Measurements from ENCODE around the gene PHACTR1.
"Not testable (repeated sequence)": the region's sequence is repeated elsewhere in the genome, so short reads cannot be mapped to it uniquely, and the experiment has no call there.

Gene PHACTR1

DNA sequence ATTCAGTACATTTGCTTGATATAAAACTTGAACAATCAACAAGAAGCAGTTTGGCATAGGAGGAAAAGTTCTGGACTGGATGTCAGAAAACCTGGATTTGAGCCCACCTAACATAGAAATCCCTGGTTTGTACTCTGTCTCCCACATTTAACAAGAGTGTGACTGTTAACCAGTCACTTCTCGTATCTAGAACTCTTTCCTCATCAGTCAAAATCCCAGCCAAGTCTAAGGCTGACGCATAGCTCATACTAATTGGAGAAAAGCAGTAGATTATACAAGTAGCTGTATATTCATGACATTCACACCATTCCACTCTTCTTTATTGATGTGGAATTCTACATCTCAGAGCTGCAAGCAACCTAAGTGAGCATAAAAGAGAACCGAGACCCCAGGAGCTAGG lies 222.7 kb downstream of the PHACTR1 start:
- Histone ChIP-seq H3K27ac (no peak overlapping the region), H3K4me1 (peaks cover 26% of the 10 kb centered on the region), H3K4me2 (no peak overlapping the region), H3K9me3 (no peaks in the 10 kb centered on the region), H3K36me3 (no peaks in the 10 kb centered on the region), H3K4me3 (no peak overlapping the region), H3K9ac (no peak overlapping the region), H4K20me1 (no peaks in the 10 kb centered on the region), H3K27me3 (no peaks in the 10 kb centered on the region)
- TF ChIP-seq Cebpa-rat (IDR thresholded peaks at IDR 0.05), result no peak

DNA sequence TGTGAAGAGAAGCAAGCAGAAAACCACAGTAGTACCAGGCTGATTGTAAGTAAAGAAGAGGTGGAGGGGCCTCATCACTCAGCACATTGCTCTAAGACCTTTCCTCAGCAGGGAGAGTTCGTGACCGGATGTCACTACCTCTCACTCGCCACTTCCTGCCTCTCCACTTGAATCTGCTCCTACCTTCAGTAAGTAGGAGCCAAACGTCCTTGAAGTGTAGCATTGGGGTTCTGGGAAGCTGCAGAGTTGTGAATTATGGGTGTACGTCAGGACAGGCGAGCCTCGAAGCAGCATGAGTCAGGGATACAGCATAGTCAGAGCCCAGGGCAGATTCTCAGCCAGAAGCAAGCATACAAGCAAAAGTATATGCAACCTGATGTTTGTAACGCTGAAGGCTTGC lies 224.9 kb downstream of the PHACTR1 start:
- Histone ChIP-seq H3K4me3 (no peak overlapping the region), H4K20me1 (no peaks in the 10 kb centered on the region), H3K9ac (no peak overlapping the region), H3K36me3 (no peaks in the 10 kb centered on the region), H3K9me3 (no peaks in the 10 kb centered on the region), H3K27ac (no peak overlapping the region), H3K4me1 (peaks cover 23% of the 10 kb centered on the region), H3K4me2 (no peak overlapping the region), H3K27me3 (no peaks in the 10 kb centered on the region)
- TF ChIP-seq Cebpa-rat (IDR thresholded peaks at IDR 0.05), result no peak

- no peak for TF ChIP-seq Cebpa-rat (IDR thresholded peaks at IDR 0.05)
- Histone ChIP-seq H3K36me3 (no peaks in the 10 kb centered on the region), H3K9ac (no peak overlapping the region), H4K20me1 (no peaks in the 10 kb centered on the region), H3K4me1 (peaks cover 19% of the 10 kb centered on the region), H3K27ac (no peak overlapping the region), H3K4me3 (no peak overlapping the region), H3K4me2 (no peak overlapping the region), H3K9me3 (no peaks in the 10 kb centered on the region), H3K27me3 (no peaks in the 10 kb centered on the region)
Measured at GRCh38 chr6:12943549-12943948, 227.0 kb downstream of the PHACTR1 start.

DNA sequence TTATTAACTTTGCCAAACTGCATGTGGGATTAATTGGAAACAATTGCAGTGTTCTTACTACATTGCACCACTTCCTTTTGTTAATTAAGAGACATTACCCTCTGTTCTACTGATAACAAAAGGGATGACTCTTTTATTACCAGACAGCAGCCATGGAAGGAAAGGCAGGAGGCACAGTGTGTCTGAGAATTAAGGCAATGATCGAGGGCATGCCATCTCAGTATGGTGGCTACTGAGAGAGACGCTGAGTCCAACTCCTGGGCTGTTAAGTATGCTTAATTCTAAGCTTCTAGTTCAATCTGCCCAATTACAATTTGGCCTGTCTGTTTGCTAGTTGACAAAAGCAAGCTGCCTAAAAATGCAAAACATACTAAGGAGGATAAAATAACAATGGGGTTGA lies 227.4 kb downstream of the PHACTR1 start:
- Histone ChIP-seq H3K9me3 (no peaks in the 10 kb centered on the region), H3K27me3 (no peaks in the 10 kb centered on the region), H4K20me1 (no peaks in the 10 kb centered on the region), H3K9ac (no peak overlapping the region), H3K4me1 (peaks cover 19% of the 10 kb centered on the region), H3K36me3 (no peaks in the 10 kb centered on the region), H3K27ac (no peak overlapping the region), H3K4me2 (no peak overlapping the region), H3K4me3 (no peak overlapping the region)
- TF ChIP-seq Cebpa-rat (IDR thresholded peaks at IDR 0.05), result no peak

- peak overlapping the region; percentile 46 for H3K4me2 ChIP-seq
- H3K36me3 ChIP-seq, H3K9me3 ChIP-seq: not testable (repeated sequence)
Measured at GRCh38 chr6:12944528-12944927, 228.0 kb downstream of the PHACTR1 start.

GRCh38 chr6:12947151-12947871 lies 230.7 kb downstream of the PHACTR1 start:
- H3K9me3 ChIP-seq, result no peaks in the 10 kb centered on the region
- H3K27me3 ChIP-seq, result no peaks in the 10 kb centered on the region
- peaks cover 25% of the 10 kb centered on the region for H3K4me1 ChIP-seq
- no peaks in the 10 kb centered on the region for H4K20me1 ChIP-seq
- H3K36me3 ChIP-seq, result no peaks in the 10 kb centered on the region
- H3K4me3 ChIP-seq, result no peak overlapping the region
- no peak overlapping the region for H3K4me2 ChIP-seq
- H3K9ac ChIP-seq, result no peak overlapping the region
- H3K27ac ChIP-seq, result no peak overlapping the region
- no peak for TF ChIP-seq Cebpa-rat (IDR thresholded peaks at IDR 0.05)

More at GRCh38 chr6:12944528-12944927, 228.0 kb downstream of the PHACTR1 start:
- peaks cover 19% of the 10 kb centered on the region for H3K4me1 ChIP-seq
- not testable (repeated sequence) for H3K27ac ChIP-seq, H3K27me3 ChIP-seq, H3K4me3 ChIP-seq, H3K9ac ChIP-seq, H4K20me1 ChIP-seq

DNA sequence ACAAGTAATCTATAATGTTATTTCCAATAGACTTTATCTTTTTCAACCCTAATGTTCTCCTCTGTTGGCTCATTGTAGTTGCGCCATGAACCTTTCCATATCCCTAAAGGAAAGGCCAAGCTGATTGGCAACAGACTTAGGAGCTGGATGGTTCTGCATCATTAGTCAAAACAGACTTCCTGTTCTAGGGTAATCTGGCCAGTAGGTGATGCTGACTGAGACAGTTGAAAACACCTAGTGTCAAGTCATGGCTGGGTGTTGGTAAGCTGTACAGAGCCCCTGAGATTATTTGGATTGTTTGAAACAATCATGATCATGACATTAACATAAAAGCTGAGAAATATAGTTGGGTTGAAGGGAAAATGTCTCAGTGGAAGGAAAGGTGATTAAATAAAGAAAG lies 231.4 kb downstream of the PHACTR1 start:
- Histone ChIP-seq H3K36me3 (no peaks in the 10 kb centered on the region), H3K27ac (no peak overlapping the region), H3K4me2 (no peak overlapping the region), H3K9me3 (no peaks in the 10 kb centered on the region), H3K4me3 (no peak overlapping the region), H4K20me1 (no peaks in the 10 kb centered on the region), H3K4me1 (peaks cover 25% of the 10 kb centered on the region), H3K9ac (no peak overlapping the region), H3K27me3 (no peaks in the 10 kb centered on the region)
- TF ChIP-seq Cebpa-rat (IDR thresholded peaks at IDR 0.05), result no peak

GRCh38 chr6:12950976-12951375 lies 234.4 kb downstream of the PHACTR1 start:
- Histone ChIP-seq H3K4me1 (peaks cover 6% of the 10 kb centered on the region), H4K20me1 (no peaks in the 10 kb centered on the region), H3K36me3 (no peaks in the 10 kb centered on the region), H3K4me2 (no peak overlapping the region), H3K27ac (no peak overlapping the region), H3K9ac (no peak overlapping the region), H3K27me3 (no peaks in the 10 kb centered on the region), H3K4me3 (no peak overlapping the region), H3K9me3 (no peaks in the 10 kb centered on the region)
- no peak for TF ChIP-seq Cebpa-rat (IDR thresholded peaks at IDR 0.05)

DNA sequence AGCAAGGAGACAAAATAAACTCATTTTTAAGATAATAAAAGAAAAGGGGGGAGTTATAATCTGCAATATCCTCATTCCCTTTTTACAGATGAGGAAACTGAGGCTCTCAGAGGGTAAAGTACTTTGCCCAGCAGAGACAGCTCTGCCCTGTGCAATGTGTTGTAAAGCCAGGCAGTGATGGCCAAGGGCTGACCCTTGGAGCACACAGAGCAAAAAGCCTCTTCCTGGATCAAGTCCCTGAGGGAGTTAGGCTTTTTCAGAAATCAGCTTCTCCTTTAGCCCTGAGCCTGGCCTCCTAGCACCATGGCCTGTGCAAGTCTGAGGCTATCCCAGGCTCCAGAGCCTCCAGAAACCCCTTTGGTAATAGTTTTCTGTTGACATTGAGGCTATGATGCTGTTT lies 234.8 kb downstream of the PHACTR1 start:
- Histone ChIP-seq H3K27ac (no peak overlapping the region), H3K36me3 (no peaks in the 10 kb centered on the region), H3K9me3 (no peaks in the 10 kb centered on the region), H3K27me3 (peaks cover 2% of the 10 kb centered on the region; the same call in 1 of the 2 replicates), H4K20me1 (no peaks in the 10 kb centered on the region), H3K9ac (no peak overlapping the region), H3K4me3 (no peak overlapping the region), H3K4me1 (peaks cover 8% of the 10 kb centered on the region), H3K4me2 (peak overlapping the region; percentile 33; the same call in 1 of the 2 replicates)
- no peak for TF ChIP-seq Cebpa-rat (IDR thresholded peaks at IDR 0.05)

- H3K27ac ChIP-seq, result no peak overlapping the region
- no peaks in the 10 kb centered on the region for H4K20me1 ChIP-seq
- H3K4me3 ChIP-seq, result no peak overlapping the region
- H3K27me3 ChIP-seq, result peaks cover 10% of the 10 kb centered on the region
- H3K4me2 ChIP-seq, result no peak overlapping the region
- TF ChIP-seq Cebpa-rat (IDR thresholded peaks at IDR 0.05), result no peak
- no peak overlapping the region for H3K9ac ChIP-seq
- peaks cover 12% of the 10 kb centered on the region for H3K4me1 ChIP-seq
- H3K36me3 ChIP-seq, result no peaks in the 10 kb centered on the region
- no peaks in the 10 kb centered on the region for H3K9me3 ChIP-seq
Measured at GRCh38 chr6:12952318-12952717, 235.8 kb downstream of the PHACTR1 start.

DNA sequence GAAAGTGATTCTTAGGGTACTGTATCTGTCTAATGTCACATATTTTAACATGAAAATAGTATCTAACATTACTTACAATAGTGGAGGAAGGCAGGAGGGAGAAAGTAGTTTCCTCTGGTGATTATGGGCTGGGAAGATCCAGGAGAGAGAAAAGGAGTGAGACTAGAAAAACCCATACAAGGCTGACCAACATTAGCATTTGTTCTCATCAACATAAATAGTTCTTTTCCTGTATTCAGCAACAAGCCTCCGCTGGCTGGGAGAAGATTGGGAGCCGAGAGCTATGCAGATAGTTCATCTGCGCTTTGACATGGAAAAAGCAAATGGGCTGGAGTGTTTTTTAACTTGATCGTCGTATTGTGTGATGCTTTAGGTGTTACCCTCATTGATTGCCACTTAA lies 239.4 kb downstream of the PHACTR1 start:
- H4K20me1 ChIP-seq, result no peaks in the 10 kb centered on the region
- H3K4me2 ChIP-seq, result no peak overlapping the region
- TF ChIP-seq Cebpa-rat (IDR thresholded peaks at IDR 0.05), result no peak
- no peaks in the 10 kb centered on the region for H3K36me3 ChIP-seq
- no peak overlapping the region for H3K4me3 ChIP-seq
- peaks cover 21% of the 10 kb centered on the region for H3K4me1 ChIP-seq
- H3K27ac ChIP-seq, result no peak overlapping the region
- no peaks in the 10 kb centered on the region for H3K9me3 ChIP-seq
- H3K27me3 ChIP-seq, result peaks cover 23% of the 10 kb centered on the region
- no peak overlapping the region for H3K9ac ChIP-seq
